H7 (cell line): ENCODE results near the gene CDK18. TPM values are rescaled to one million over a fixed set of nuclear protein-coding genes. Genes with fewer than 3 reads are reported as not detected.
"Not testable (repeated sequence)": the region's sequence is repeated elsewhere in the genome, so short reads cannot be mapped to it uniquely, and the experiment has no call there.

ENCODE experiments used
- DNase-seq: peaks from one replicate; pipeline ENCODE4 v3.0.0; 2012
- H3K27me3 ChIP-seq: 2 replicates; pipeline ENCODE4 v1.6.0; 2011; ENCODE audit warnings: mild to moderate bottlenecking, low read length; ENCODE audit not compliant: control insufficient read depth, insufficient read depth
- H3K36me3 ChIP-seq: replicated peaks from 2 replicates; pipeline ENCODE4 v1.5.1; 2011; ENCODE audit warnings: low read length; ENCODE audit not compliant: control insufficient read depth, insufficient read depth
- H3K4me3 ChIP-seq: 2 replicates; pipeline ENCODE4 v1.5.1; 2011; ENCODE audit warnings: low read depth, mild to moderate bottlenecking, control low read depth, low read length, moderate library complexity; ENCODE audit not compliant: insufficient read depth
- total RNA-seq: library from RNA; depleted of rRNA; stranded (reverse); fragments of >200 nt; shearing (Covaris generic); gene quantifications from 2 replicates; pipeline ENCODE4 v1.2.3, GENCODE V29; 2014

The CDK18 gene
- total RNA-seq, 1 experiment from 2014 or later: 48.3 TPM

- H3K4me3 ChIP-seq: no peak overlapping the region
- no peak for DNase-seq
- H3K27me3 ChIP-seq: no peaks in the 10 kb centered on the region
- no peaks in the 10 kb centered on the region for H3K36me3 ChIP-seq
These were observed 29.9 kb upstream of the CDK18 start for GRCh38 chr1:205474571-205474970.

- no peak overlapping the region for H3K4me3 ChIP-seq
- no peaks in the 10 kb centered on the region for H3K27me3 ChIP-seq
- no peaks in the 10 kb centered on the region for H3K36me3 ChIP-seq
- DNase-seq: no peak
These were observed 28.6 kb upstream of the CDK18 start for GRCh38 chr1:205475855-205476254.

GRCh38 chr1:205476648-205477047, 27.8 kb upstream of the CDK18 start:
- Histone ChIP-seq H3K36me3 (no peaks in the 10 kb centered on the region), H3K27me3 (peaks cover 3% of the 10 kb centered on the region; the same call in 1 of the 2 replicates), H3K4me3 (no peak overlapping the region)
- no peak for DNase-seq

- Histone ChIP-seq H3K4me3 (no peak overlapping the region), H3K27me3 (peaks cover 3% of the 10 kb centered on the region; the same call in 1 of the 2 replicates), H3K36me3 (no peaks in the 10 kb centered on the region)
- peak; percentile 85 for DNase-seq
These were observed 27.2 kb upstream of the CDK18 start for GRCh38 chr1:205477121-205477758.

GRCh38 chr1:205477759-205478247, 26.7 kb upstream of the CDK18 start:
- Histone ChIP-seq H3K4me3 (no peak overlapping the region), H3K36me3 (no peaks in the 10 kb centered on the region), H3K27me3 (peaks cover 3% of the 10 kb centered on the region; the same call in 1 of the 2 replicates)
- DNase-seq: no peak

- H3K27me3 ChIP-seq, DNase-seq, H3K36me3 ChIP-seq, H3K4me3 ChIP-seq: not testable (repeated sequence)
These were observed 25.5 kb upstream of the CDK18 start for GRCh38 chr1:205478985-205479384.

GRCh38 chr1:205480349-205480985, 24.0 kb upstream of the CDK18 start:
- Histone ChIP-seq H3K27me3 (peaks cover 8% of the 10 kb centered on the region), H3K36me3 (no peaks in the 10 kb centered on the region), H3K4me3 (no peak overlapping the region)
- DNase-seq: peak; percentile 74

- Histone ChIP-seq H3K4me3 (no peak overlapping the region), H3K36me3 (no peaks in the 10 kb centered on the region), H3K27me3 (peaks cover 8% of the 10 kb centered on the region)
- peak; percentile 56 for DNase-seq
These were observed 23.3 kb upstream of the CDK18 start for GRCh38 chr1:205481218-205481617.

GRCh38 chr1:205481629-205482151, 22.8 kb upstream of the CDK18 start:
- Histone ChIP-seq H3K4me3 (no peak overlapping the region), H3K27me3 (peaks cover 8% of the 10 kb centered on the region), H3K36me3 (no peaks in the 10 kb centered on the region)
- DNase-seq: peak; percentile 62

- not testable (repeated sequence) for H3K27me3 ChIP-seq, H3K36me3 ChIP-seq, DNase-seq, H3K4me3 ChIP-seq
These were observed 21.9 kb upstream of the CDK18 start for GRCh38 chr1:205482587-205482986.

- DNase-seq: no peak
- peaks cover 8% of the 10 kb centered on the region for H3K27me3 ChIP-seq
- no peaks in the 10 kb centered on the region for H3K36me3 ChIP-seq
- no peak overlapping the region for H3K4me3 ChIP-seq
These were observed 21.1 kb upstream of the CDK18 start for GRCh38 chr1:205483372-205483771.

- no peak overlapping the region for H3K4me3 ChIP-seq
- peak; percentile 96 for DNase-seq
These were observed 19.2 kb upstream of the CDK18 start for GRCh38 chr1:205484985-205485967.

GRCh38 chr1:205486258-205486657, 18.2 kb upstream of the CDK18 start:
- no peak for DNase-seq
- Histone ChIP-seq H3K27me3 (peaks cover 8% of the 10 kb centered on the region), H3K36me3 (no peaks in the 10 kb centered on the region), H3K4me3 (no peak overlapping the region)

More at GRCh38 chr1:205484985-205485967, 19.2 kb upstream of the CDK18 start:
- Histone ChIP-seq H3K27me3 (peaks cover 8% of the 10 kb centered on the region), H3K36me3 (no peaks in the 10 kb centered on the region)

- Histone ChIP-seq H3K27me3 (peaks cover 5% of the 10 kb centered on the region), H3K36me3 (no peaks in the 10 kb centered on the region), H3K4me3 (no peak overlapping the region)
- peak; percentile 92 for DNase-seq
These were observed 16.3 kb upstream of the CDK18 start for GRCh38 chr1:205488074-205488723.
